GM23338 (cell line): Measurements from ENCODE around the gene ULK2. TPM values are rescaled to one million over a fixed set of nuclear protein-coding genes. Genes with fewer than 3 reads are reported as not detected.

Source experiments
- ATAC-seq: fragments of 200-7000 bp; cut with Tn5 transposase; 3 replicates; pipeline ENCODE4 v1.9.1; 2020
- DNase-seq: peaks from one replicate; pipeline ENCODE4 v3.0.0-alpha.2; 2015; ENCODE audit warnings: low spot score
- H2AFZ ChIP-seq: fragments of 200-600 bp; sonication (generic); 2 replicates; pipeline ENCODE4 v1.8.0; 2016; ENCODE audit warnings: antibody characterized with exemption, mild to moderate bottlenecking, moderate library complexity
- H3F3A ChIP-seq: fragments of 200-600 bp; sonication (generic); replicated peaks from 2 replicates; pipeline ENCODE4 v1.8.0; 2017; ENCODE audit warnings: antibody characterized with exemption, mixed run types, low read depth
- H3K27ac ChIP-seq: fragments of 200-600 bp; sonication (generic); 2 replicates; pipeline ENCODE4 v1.6.1; 2016; ENCODE audit warnings: low read depth
- H3K27me3 ChIP-seq: fragments of 200-600 bp; sonication (generic); 2 replicates; pipeline ENCODE4 v1.8.0; 2016; ENCODE audit warnings: mild to moderate bottlenecking, mixed run types, moderate library complexity; ENCODE audit not compliant: insufficient read depth
- H3K36me3 ChIP-seq: fragments of 200-600 bp; sonication (generic); 2 replicates; pipeline ENCODE4 v1.8.0; 2016; ENCODE audit warnings: mild to moderate bottlenecking; ENCODE audit not compliant: insufficient read depth
- H3K4me1 ChIP-seq: fragments of 200-600 bp; sonication (generic); 2 replicates; pipeline ENCODE4 v1.8.0; 2016; ENCODE audit warnings: mild to moderate bottlenecking, moderate library complexity; ENCODE audit not compliant: insufficient read depth
- H3K4me2 ChIP-seq: fragments of 200-600 bp; sonication (generic); 2 replicates; pipeline ENCODE4 v1.7.1; 2017; ENCODE audit warnings: mixed run types
- H3K4me3 ChIP-seq: fragments of 200-600 bp; sonication (generic); 2 replicates; pipeline ENCODE4 v1.6.1; 2016; ENCODE audit warnings: mixed run types
- H3K79me2 ChIP-seq: fragments of 200-600 bp; sonication (generic); replicated peaks from 2 replicates; pipeline ENCODE4 v1.8.0; 2017; ENCODE audit warnings: mild to moderate bottlenecking; ENCODE audit not compliant: insufficient read depth
- H3K9me2 ChIP-seq: fragments of 200-600 bp; sonication (generic); 2 replicates; pipeline ENCODE4 v1.8.0; 2017; ENCODE audit not compliant: insufficient read depth
- H4K20me1 ChIP-seq: fragments of 200-600 bp; sonication (generic); replicated peaks from 2 replicates; pipeline ENCODE4 v1.8.0; 2017; ENCODE audit warnings: mild to moderate bottlenecking; ENCODE audit not compliant: insufficient read depth
- H3K27ac Mint-ChIP-seq: 2 replicates; pipeline ENCODE4 v1.8.0; 2020; ENCODE audit warnings: inconsistent platforms, mild to moderate bottlenecking, moderate library complexity, mixed read lengths
- H3K27me3 Mint-ChIP-seq: 3 replicates; pipeline ENCODE4 v1.8.0; 2022; ENCODE audit warnings: low read depth, mild to moderate bottlenecking, moderate library complexity, mixed read lengths, inconsistent platforms; ENCODE audit not compliant: insufficient read depth, poor library complexity
- H3K36me3 Mint-ChIP-seq: 3 replicates; pipeline ENCODE4 v1.8.0; 2021; ENCODE audit warnings: low read depth, mild to moderate bottlenecking, inconsistent platforms, moderate library complexity, mixed read lengths
- H3K4me1 Mint-ChIP-seq: 3 replicates; pipeline ENCODE4 v1.8.0; 2020; ENCODE audit warnings: mild to moderate bottlenecking, inconsistent platforms, mixed read lengths
- H3K4me3 Mint-ChIP-seq: 3 replicates; pipeline ENCODE4 v1.8.0; 2021; ENCODE audit warnings: moderate library complexity, mild to moderate bottlenecking, inconsistent platforms, mixed read lengths
- H3K9me3 Mint-ChIP-seq: 3 replicates; pipeline ENCODE4 v1.8.0; 2020; ENCODE audit warnings: moderate library complexity, mild to moderate bottlenecking, inconsistent platforms, mixed read lengths
- JUNB ChIP-seq: IDR thresholded peaks from one replicate; pipeline ENCODE4 v1.6.1; 2016; ENCODE audit warnings: antibody characterized with exemption; ENCODE audit not compliant: unreplicated experiment
- STAT1 ChIP-seq: IDR thresholded peaks from one replicate; pipeline ENCODE4 v1.6.1; 2016; ENCODE audit warnings: antibody characterized with exemption; ENCODE audit not compliant: unreplicated experiment
- ZNF331 ChIP-seq: fragments of 250-450 bp; sonication (Bioruptor Pico); IDR thresholded peaks from 2 replicates; pipeline ENCODE4 v1.5.0; 2020; ENCODE audit warnings: low read depth, mild to moderate bottlenecking, moderate library complexity
- polyA plus RNA-seq: library from polyadenylated mRNA; unstranded; fragments of >200 nt; fragmentation: Nextera tagmentation; extraction: Ambion mirVana; gene quantifications from 2 replicates; pipeline ENCODE4 v1.2.1, GENCODE V29; 2016
- total RNA-seq: library from RNA; depleted of rRNA; stranded (reverse); fragments of >200 nt; shearing (Covaris generic); gene quantifications from 2 replicates; pipeline ENCODE4 v1.2.3, GENCODE V29; 2014
- TF ChIP-seq, protein P1 (sequence below): IDR thresholded peaks from one replicate; pipeline ENCODE4 v1.6.1; 2018; ENCODE audit warnings: antibody characterized with exemption; ENCODE audit not compliant: unreplicated experiment
- TF ChIP-seq, protein P2 (sequence below): fragments of 250-450 bp; sonication (Bioruptor Pico); IDR thresholded peaks from 2 replicates; pipeline ENCODE4 v1.5.0; 2020; ENCODE audit warnings: mild to moderate bottlenecking, moderate library complexity

ULK2 gene
- total and polyA plus RNA-seq, 2 experiments from 2014 or later, result 1.6 to 3.0 TPM

DNA sequence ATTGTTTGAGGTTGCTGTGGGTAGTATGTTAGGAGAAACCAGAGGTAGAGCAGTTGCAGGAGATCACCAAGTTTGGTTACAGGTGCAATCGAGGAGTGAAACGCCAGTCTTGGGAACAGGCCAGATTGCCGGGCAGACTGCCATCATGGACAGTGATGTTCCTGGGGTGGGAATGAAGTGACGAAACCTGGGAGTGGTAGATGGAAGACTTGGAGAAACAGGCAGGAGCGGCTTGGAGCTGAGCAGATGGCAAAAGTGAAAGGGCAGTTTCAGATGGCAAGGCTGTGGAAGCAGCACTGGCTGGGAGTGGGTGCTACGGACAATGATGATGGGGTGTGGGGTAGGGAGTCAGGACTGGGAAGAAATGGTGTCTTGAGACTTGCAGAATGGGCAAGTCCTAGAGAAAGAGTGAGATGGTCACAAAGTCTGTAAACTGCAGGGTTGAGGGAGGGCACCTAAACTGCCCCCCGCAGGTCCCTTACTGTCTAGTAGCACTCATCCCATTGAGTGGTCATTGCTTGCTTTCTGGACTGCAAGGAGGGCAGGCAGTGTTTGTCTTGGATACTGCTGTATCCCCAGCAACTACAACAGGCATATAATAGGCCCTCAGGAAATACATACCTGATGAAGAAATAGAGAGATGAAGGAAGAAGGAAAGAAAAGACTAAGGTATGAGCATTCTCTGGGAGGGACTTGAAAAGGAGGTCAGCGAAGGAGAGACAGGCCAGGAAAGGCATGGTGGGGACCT is 29.5 kb upstream of the ULK2 start:
- H3K27me3 Mint-ChIP-seq, result peaks cover 13% of the 10 kb centered on the region
- H2AFZ ChIP-seq, result no peak overlapping the region
- H3K36me3 Mint-ChIP-seq, result peaks cover 10% of the 10 kb centered on the region; the same call in 2 of the 3 replicates
- 0 out of 2 replicates have a peak, but pooled peaks cover 2% of the 10 kb centered on the region for H3F3A ChIP-seq
- no peak for ATAC-seq
- H3K79me2 ChIP-seq, result no peaks in the 10 kb centered on the region
- no peak for DNase-seq
- peaks cover 6% of the 10 kb centered on the region for H3K4me1 Mint-ChIP-seq
- H3K27ac ChIP-seq, result 0 out of 2 replicates have a peak overlapping the region, but pooled peaks have one; percentile 0
- H3K4me2 ChIP-seq, result no peak overlapping the region
- H3K4me1 ChIP-seq, result 0 out of 2 replicates have a peak, but pooled peaks cover 5% of the 10 kb centered on the region
- 0 out of 2 replicates have a peak, but pooled peaks cover 4% of the 10 kb centered on the region for H4K20me1 ChIP-seq
- no peaks in the 10 kb centered on the region for H3K9me2 ChIP-seq
- no peaks in the 10 kb centered on the region for H3K27me3 ChIP-seq
- no peaks in the 10 kb centered on the region for H3K9me3 Mint-ChIP-seq
- no peak overlapping the region; the same call in 2 of the 3 replicates for H3K4me3 Mint-ChIP-seq
- no peak overlapping the region for H3K4me3 ChIP-seq
- no peak for TF ChIP-seq ZNF331 (CRISPR knock-in tag)
- TF ChIP-seq, protein P1, sequence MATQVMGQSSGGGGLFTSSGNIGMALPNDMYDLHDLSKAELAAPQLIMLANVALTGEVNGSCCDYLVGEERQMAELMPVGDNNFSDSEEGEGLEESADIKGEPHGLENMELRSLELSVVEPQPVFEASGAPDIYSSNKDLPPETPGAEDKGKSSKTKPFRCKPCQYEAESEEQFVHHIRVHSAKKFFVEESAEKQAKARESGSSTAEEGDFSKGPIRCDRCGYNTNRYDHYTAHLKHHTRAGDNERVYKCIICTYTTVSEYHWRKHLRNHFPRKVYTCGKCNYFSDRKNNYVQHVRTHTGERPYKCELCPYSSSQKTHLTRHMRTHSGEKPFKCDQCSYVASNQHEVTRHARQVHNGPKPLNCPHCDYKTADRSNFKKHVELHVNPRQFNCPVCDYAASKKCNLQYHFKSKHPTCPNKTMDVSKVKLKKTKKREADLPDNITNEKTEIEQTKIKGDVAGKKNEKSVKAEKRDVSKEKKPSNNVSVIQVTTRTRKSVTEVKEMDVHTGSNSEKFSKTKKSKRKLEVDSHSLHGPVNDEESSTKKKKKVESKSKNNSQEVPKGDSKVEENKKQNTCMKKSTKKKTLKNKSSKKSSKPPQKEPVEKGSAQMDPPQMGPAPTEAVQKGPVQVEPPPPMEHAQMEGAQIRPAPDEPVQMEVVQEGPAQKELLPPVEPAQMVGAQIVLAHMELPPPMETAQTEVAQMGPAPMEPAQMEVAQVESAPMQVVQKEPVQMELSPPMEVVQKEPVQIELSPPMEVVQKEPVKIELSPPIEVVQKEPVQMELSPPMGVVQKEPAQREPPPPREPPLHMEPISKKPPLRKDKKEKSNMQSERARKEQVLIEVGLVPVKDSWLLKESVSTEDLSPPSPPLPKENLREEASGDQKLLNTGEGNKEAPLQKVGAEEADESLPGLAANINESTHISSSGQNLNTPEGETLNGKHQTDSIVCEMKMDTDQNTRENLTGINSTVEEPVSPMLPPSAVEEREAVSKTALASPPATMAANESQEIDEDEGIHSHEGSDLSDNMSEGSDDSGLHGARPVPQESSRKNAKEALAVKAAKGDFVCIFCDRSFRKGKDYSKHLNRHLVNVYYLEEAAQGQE, result no peak
- no peak for TF ChIP-seq JUNB
- TF ChIP-seq, protein P2, sequence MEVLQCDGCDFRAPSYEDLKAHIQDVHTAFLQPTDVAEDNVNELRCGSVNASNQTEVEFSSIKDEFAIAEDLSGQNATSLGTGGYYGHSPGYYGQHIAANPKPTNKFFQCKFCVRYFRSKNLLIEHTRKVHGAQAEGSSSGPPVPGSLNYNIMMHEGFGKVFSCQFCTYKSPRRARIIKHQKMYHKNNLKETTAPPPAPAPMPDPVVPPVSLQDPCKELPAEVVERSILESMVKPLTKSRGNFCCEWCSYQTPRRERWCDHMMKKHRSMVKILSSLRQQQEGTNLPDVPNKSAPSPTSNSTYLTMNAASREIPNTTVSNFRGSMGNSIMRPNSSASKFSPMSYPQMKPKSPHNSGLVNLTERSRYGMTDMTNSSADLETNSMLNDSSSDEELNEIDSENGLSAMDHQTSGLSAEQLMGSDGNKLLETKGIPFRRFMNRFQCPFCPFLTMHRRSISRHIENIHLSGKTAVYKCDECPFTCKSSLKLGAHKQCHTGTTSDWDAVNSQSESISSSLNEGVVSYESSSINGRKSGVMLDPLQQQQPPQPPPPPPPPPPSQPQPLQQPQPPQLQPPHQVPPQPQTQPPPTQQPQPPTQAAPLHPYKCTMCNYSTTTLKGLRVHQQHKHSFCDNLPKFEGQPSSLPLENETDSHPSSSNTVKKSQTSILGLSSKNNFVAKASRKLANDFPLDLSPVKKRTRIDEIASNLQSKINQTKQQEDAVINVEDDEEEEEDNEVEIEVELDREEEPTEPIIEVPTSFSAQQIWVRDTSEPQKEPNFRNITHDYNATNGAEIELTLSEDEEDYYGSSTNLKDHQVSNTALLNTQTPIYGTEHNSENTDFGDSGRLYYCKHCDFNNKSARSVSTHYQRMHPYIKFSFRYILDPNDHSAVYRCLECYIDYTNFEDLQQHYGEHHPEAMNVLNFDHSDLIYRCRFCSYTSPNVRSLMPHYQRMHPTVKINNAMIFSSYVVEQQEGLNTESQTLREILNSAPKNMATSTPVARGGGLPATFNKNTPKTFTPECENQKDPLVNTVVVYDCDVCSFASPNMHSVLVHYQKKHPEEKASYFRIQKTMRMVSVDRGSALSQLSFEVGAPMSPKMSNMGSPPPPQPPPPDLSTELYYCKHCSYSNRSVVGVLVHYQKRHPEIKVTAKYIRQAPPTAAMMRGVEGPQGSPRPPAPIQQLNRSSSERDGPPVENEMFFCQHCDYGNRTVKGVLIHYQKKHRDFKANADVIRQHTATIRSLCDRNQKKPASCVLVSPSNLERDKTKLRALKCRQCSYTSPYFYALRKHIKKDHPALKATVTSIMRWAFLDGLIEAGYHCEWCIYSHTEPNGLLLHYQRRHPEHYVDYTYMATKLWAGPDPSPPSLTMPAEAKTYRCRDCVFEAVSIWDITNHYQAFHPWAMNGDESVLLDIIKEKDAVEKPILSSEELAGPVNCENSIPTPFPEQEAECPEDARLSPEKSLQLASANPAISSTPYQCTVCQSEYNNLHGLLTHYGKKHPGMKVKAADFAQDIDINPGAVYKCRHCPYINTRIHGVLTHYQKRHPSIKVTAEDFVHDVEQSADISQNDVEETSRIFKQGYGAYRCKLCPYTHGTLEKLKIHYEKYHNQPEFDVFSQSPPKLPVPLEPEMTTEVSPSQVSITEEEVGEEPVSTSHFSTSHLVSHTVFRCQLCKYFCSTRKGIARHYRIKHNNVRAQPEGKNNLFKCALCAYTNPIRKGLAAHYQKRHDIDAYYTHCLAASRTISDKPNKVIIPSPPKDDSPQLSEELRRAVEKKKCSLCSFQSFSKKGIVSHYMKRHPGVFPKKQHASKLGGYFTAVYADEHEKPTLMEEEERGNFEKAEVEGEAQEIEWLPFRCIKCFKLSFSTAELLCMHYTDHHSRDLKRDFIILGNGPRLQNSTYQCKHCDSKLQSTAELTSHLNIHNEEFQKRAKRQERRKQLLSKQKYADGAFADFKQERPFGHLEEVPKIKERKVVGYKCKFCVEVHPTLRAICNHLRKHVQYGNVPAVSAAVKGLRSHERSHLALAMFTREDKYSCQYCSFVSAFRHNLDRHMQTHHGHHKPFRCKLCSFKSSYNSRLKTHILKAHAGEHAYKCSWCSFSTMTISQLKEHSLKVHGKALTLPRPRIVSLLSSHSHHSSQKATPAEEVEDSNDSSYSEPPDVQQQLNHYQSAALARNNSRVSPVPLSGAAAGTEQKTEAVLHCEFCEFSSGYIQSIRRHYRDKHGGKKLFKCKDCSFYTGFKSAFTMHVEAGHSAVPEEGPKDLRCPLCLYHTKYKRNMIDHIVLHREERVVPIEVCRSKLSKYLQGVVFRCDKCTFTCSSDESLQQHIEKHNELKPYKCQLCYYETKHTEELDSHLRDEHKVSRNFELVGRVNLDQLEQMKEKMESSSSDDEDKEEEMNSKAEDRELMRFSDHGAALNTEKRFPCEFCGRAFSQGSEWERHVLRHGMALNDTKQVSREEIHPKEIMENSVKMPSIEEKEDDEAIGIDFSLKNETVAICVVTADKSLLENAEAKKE (CRISPR knock-in tag), result no peak
- TF ChIP-seq STAT1, result no peak
- 0 out of 2 replicates have a peak, but pooled peaks cover 2% of the 10 kb centered on the region for H3K36me3 ChIP-seq
- H3K27ac Mint-ChIP-seq, result 0 out of 2 replicates have a peak overlapping the region, but pooled peaks have one; percentile 5
